T-helper 17 cell (primary cell): ENCODE measurements around the gene TM9SF2. TPM values are rescaled to one million over a fixed set of nuclear protein-coding genes. Genes with fewer than 3 reads are reported as not detected.
A peak's percentile ranks its signal among the peaks of the same experiment; 100 is the strongest.

Experiments
- ATAC-seq: fragments of 150-1000 bp; cut with Tn5 transposase; 2 replicates; pipeline ENCODE4 v1.10.0; 2021; ENCODE audit warnings: mild to moderate bottlenecking, moderate library complexity
- DNase-seq, 3 donors: peaks; one replicate each; pipeline versions ENCODE4 v3.0.0 to v3.0.0-alpha.2; 2020 to 2021
- H3K9me3 ChIP-seq: one replicate; pipeline ENCODE4 v1.7.0; 2013; ENCODE audit warnings: low read length, mild to moderate bottlenecking; ENCODE audit not compliant: control insufficient read depth, poor library complexity, severe bottlenecking
- H3K27ac Mint-ChIP-seq: one replicate; pipeline ENCODE4 v1.8.0; 2022; ENCODE audit warnings: mild to moderate bottlenecking, moderate library complexity, mixed read lengths
- H3K27me3 Mint-ChIP-seq: one replicate; pipeline ENCODE4 v1.8.0; 2022; ENCODE audit warnings: mixed read lengths
- H3K36me3 Mint-ChIP-seq: one replicate; pipeline ENCODE4 v1.8.0; 2022; ENCODE audit warnings: low read depth, mixed read lengths
- H3K4me1 Mint-ChIP-seq: one replicate; pipeline ENCODE4 v1.8.0; 2022; ENCODE audit warnings: mild to moderate bottlenecking, mixed read lengths
- H3K4me3 Mint-ChIP-seq: one replicate; pipeline ENCODE4 v1.8.0; 2022; ENCODE audit warnings: mild to moderate bottlenecking, moderate library complexity, mixed read lengths
- total RNA-seq, 4 donors: library from RNA in 2 of 4; stranded (reverse) in 2 of 4; gene quantifications; one replicate each; pipeline ENCODE4 v1.2.3 and lab custom pipeline; 2022 to 2026

TM9SF2 gene
- total RNA-seq, 2 donors from 2014 or later: 42.4 to 50.7 TPM

DNA sequence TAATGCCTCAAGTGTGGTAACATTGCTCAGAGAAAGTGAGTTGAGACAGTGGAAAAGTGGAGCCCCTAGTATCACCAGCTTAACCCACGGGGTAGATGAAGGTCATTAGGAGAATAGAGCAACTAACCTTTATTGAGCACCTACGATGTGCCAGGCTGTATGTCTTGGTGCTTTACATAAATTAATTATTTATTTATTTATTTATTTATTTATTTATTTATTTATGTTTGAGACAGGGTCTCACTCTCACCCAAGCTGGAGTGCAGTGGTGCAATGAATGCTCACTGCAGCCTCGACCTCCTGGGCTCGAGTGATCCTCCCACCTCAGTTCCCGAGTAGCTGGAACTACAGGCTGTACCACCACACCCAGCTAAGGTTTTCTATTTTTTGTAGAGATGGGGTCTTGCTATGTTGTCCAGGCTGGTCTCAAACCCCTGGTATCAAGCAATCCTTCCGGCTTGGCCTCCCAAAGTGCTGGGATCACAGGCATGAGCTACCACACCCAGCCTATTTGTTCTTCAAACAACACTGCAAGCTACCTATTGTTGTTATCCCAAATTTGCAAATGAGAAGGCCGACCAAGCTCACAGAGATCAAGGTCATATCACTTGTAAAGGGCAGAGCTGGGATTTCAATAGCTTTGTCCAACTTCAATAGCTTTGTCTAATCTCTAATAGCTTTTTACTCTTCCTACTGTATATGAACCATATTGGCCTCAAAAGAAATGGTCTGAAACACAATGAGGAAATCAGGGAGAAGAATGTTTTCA lies 79.4 kb downstream of the TM9SF2 start:
- Mint-ChIP-seq H3K27me3 (no peaks in the 10 kb centered on the region), H3K4me1 (peaks cover 7% of the 10 kb centered on the region), H3K4me3 (no peak overlapping the region), H3K36me3 (no peaks in the 10 kb centered on the region), H3K27ac (no peak overlapping the region)
- DNase-seq (no peak), ATAC-seq (no peak)
- H3K9me3 ChIP-seq: no peaks in the 10 kb centered on the region

DNA sequence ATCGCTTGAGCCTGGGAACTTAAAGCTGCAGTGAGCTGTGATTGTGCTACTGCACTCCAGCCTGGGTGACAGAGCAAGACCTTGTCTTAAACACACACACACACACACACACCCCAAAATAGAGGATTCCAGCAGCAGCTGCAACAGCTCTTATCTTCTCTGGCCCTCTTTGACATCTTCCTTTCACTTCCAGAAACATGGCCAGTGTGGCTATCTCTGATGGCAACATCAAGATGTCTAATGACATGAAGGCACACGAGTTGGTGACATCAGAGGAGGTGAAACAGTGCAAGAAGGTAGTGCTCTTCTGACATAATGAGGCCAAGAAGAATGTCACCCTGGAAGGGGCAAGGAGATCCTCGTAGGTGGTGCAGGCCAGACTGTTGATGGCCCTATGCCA lies 81.2 kb downstream of the TM9SF2 start:
- Mint-ChIP-seq H3K27me3 (peaks cover 7% of the 10 kb centered on the region), H3K27ac (no peak overlapping the region), H3K4me1 (peaks cover 7% of the 10 kb centered on the region), H3K4me3 (no peak overlapping the region), H3K36me3 (peaks cover 2% of the 10 kb centered on the region)
- no peak for DNase-seq
- H3K9me3 ChIP-seq: no peaks in the 10 kb centered on the region
- no peak for ATAC-seq

DNA sequence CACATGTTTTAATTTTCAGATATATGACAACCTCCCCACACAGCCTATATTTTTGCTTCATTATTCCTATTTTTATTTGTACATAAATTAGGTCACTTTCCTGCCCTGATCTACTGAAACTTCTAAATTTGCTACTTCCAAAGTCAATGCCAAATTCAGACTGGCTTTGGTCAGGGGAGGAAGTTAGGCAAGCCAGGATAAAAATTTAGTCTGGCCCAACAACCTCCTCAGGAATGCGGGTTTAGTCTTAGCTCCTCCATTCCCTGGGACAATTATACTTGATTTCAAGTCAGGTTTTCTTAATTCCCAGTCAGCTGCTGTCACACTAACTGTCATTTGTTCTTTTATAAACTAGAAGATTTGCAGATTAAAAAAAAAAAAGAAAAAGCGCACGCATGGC lies 84.3 kb downstream of the TM9SF2 start:
- no peak for ATAC-seq

DNA sequence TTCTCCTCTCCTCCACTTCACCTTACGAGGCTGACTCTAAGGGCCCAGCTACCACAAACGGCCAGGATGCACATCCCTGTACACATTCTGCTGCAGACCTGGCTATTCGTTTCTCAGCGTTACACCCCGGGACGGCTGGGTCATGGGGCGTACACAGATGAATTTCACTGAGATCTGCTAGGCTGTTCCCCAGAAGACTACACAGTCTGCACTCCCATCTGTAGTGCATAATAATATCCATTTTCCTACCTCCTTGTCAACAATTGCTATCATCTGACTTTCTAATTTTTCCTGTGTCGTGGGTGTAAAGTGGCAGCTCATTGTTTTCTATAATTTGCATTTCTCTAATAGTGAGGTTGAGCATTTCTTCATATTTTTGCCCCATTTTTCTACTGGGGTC lies 85.7 kb downstream of the TM9SF2 start:
- Mint-ChIP-seq H3K27ac (no peak overlapping the region), H3K4me3 (no peak overlapping the region), H3K27me3 (peaks cover 7% of the 10 kb centered on the region), H3K36me3 (peaks cover 2% of the 10 kb centered on the region), H3K4me1 (peaks cover 4% of the 10 kb centered on the region)
- ATAC-seq (no peak), DNase-seq (no peak)
- no peaks in the 10 kb centered on the region for H3K9me3 ChIP-seq

More for the DNA sequence above, 84.3 kb downstream of the TM9SF2 start:
- H3K4me1 Mint-ChIP-seq: peaks cover 4% of the 10 kb centered on the region
- no peak overlapping the region for H3K4me3 Mint-ChIP-seq
- no peak for DNase-seq
- H3K36me3 Mint-ChIP-seq: peaks cover 2% of the 10 kb centered on the region
- H3K9me3 ChIP-seq: no peaks in the 10 kb centered on the region
- peaks cover 7% of the 10 kb centered on the region for H3K27me3 Mint-ChIP-seq
- no peak overlapping the region for H3K27ac Mint-ChIP-seq

DNA sequence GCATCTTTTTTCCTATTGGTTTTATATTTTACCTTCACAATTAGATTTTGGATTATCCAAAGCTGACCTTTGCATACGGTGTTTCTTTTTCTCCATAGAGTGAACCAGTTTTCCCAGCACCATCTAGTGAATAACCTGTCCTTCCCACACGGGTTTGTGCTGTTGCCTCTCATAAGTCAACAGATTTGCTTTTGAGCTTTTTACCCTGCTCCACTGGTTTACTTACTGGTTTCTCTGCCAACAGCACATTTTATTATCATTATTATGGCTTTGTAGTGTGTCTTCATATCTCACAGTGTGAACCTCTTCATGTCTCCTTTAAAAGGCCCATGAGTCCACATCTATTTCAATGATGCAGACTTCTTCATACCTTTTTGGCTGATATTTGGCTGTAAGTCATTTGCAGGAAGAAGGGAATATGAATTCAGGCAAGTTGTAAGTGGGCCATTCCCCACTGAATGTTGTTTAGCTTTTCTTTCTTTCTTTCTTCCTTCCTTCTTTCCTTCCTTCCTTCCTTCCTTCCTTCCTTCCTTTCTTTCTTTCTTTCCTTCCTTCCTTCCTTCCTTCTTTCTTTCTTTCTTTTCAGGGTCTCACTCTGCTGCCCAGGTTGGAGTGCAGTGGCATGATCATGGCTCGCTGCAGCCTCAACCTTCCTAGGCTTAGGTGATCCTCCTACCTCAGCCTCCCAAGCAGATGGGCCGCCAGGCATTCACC lies 86.8 kb downstream of the TM9SF2 start:
- H3K27me3 Mint-ChIP-seq: peaks cover 7% of the 10 kb centered on the region
- no peak overlapping the region for H3K4me3 Mint-ChIP-seq
- H3K36me3 Mint-ChIP-seq: peaks cover 2% of the 10 kb centered on the region
- DNase-seq: no peak
- ATAC-seq: no peak
- H3K27ac Mint-ChIP-seq: no peak overlapping the region
- peaks cover 4% of the 10 kb centered on the region for H3K4me1 Mint-ChIP-seq
- no peaks in the 10 kb centered on the region for H3K9me3 ChIP-seq

DNA sequence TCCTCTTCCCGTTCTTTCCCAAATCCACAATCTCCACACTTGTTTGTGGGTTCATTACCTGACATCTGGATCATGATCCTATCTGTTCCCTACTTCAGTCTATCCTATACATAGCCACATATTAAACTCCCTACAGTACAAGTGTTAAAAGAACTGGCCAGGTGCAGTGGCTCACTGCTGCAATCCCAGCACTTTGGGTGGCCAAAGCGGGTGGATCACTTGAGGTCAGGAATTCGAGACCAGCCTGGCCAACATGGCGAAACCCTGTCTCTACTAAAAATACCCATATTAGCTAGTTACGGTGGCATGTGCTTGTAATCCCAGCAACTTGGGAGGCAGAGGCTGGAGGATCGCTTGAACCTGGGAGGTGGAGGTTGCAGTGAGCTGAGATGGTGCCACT lies 88.3 kb downstream of the TM9SF2 start:
- peaks cover 7% of the 10 kb centered on the region for H3K27me3 Mint-ChIP-seq
- DNase-seq (no peak), ATAC-seq (no peak)
- no peak overlapping the region for H3K4me3 Mint-ChIP-seq
- H3K9me3 ChIP-seq: no peaks in the 10 kb centered on the region
- peaks cover 2% of the 10 kb centered on the region for H3K36me3 Mint-ChIP-seq
- no peak overlapping the region for H3K27ac Mint-ChIP-seq
- H3K4me1 Mint-ChIP-seq: peaks cover 4% of the 10 kb centered on the region

DNA sequence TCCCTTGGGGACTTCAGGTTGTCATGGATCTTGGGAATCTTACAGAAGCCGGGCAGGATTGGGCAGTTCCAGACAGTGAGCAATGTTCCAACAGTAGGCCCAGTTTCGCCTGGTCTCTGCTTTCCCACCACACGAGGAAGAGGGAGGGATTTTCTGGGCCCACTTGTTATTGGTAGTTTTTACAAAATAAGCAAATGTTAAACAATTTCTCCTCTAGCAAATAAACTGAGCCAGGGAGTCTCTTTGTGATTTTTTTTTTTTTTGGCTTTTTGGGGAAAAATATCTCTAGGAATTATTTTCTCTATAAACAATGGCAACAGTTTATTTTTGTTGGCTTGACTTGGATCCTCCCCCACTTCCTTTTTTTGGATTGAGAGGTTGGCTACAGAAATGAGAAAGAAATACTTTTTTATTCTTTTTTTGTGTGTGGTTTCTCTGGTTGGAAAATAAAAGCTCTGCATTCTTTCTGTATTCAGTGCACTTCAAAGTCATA lies 89.3 kb downstream of the TM9SF2 start:
- Mint-ChIP-seq H3K4me1 (peaks cover 4% of the 10 kb centered on the region), H3K27me3 (peaks cover 7% of the 10 kb centered on the region), H3K4me3 (no peak overlapping the region), H3K36me3 (peaks cover 2% of the 10 kb centered on the region), H3K27ac (no peak overlapping the region)
- ATAC-seq: no peak
- DNase-seq: no peak
- H3K9me3 ChIP-seq: no peaks in the 10 kb centered on the region

DNA sequence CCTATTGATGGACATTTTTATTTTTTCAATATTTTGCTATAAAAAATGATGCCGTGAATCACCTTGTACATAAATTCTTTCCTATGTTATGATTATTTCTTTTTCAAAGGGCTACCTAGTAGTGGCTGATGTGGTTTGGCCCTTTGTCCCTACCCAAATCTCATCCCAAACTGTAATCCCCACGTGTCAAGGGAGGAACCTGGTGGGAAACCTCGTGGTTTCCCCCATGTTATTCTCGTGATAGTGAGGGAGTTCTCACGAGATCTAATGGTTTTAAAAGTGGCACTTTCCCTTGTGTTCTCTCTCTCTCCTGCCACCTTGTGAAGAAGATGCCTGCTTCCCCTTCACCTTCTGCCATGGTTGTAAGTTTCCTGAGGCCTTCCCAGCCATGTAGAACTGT lies 94.9 kb downstream of the TM9SF2 start:
- Mint-ChIP-seq H3K4me1 (peaks cover 1% of the 10 kb centered on the region), H3K4me3 (no peak overlapping the region), H3K27me3 (no peaks in the 10 kb centered on the region), H3K36me3 (no peaks in the 10 kb centered on the region), H3K27ac (no peak overlapping the region)
- H3K9me3 ChIP-seq: no peaks in the 10 kb centered on the region
- ATAC-seq: no peak
- no peak for DNase-seq

DNA sequence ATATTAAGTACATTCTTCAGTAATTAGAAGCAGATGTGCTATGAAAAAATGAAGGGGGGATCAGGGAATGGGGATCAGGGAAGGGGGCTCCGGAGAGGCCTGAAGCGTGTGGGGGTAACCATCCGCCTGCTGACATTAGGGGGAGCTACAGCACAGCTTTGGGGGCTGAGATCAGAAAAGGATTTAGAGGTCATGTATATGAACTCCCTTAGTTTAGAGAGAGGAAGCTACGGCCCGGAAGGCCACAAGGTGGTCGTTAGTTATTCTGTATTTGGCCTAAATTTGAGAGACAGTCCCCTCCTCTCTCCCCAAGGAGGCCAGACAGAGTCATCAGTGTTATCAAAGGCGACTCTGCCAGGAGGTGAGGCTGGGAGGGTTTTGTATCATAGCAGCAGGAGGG lies 99.0 kb downstream of the TM9SF2 start:
- H3K4me3 Mint-ChIP-seq: no peak overlapping the region
- H3K36me3 Mint-ChIP-seq: no peaks in the 10 kb centered on the region
- H3K9me3 ChIP-seq: no peaks in the 10 kb centered on the region
- no peak for DNase-seq
- peaks cover 14% of the 10 kb centered on the region for H3K4me1 Mint-ChIP-seq
- no peak overlapping the region for H3K27ac Mint-ChIP-seq
- H3K27me3 Mint-ChIP-seq: no peaks in the 10 kb centered on the region
- ATAC-seq: no peak

DNA sequence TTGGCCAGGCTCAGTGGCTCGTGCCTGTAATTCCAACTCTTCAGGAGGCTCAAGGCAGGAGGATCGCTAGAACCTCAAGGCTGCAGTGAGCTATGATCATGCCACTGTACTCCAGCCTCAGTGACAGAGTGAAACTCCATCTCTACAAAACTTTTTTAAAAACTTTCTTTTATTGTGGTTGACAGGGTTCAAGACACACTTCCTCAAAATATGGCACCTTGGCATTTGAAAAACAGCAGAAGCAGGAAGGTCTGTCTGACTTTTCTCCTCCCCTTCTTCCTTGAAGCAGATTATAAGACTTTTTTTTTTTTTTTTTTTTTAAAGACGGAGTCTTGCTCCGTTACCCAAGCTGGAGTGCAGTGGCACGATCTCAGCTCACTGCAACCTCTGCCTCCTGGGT lies 100.3 kb downstream of the TM9SF2 start:
- H3K36me3 Mint-ChIP-seq: no peaks in the 10 kb centered on the region
- peak overlapping the region; percentile 66 for H3K4me3 Mint-ChIP-seq
- ATAC-seq (no peak), DNase-seq (no peak)
- H3K27me3 Mint-ChIP-seq: no peaks in the 10 kb centered on the region
- peak overlapping the region; percentile 29 for H3K27ac Mint-ChIP-seq
- no peaks in the 10 kb centered on the region for H3K9me3 ChIP-seq
- H3K4me1 Mint-ChIP-seq: peaks cover 20% of the 10 kb centered on the region

DNA sequence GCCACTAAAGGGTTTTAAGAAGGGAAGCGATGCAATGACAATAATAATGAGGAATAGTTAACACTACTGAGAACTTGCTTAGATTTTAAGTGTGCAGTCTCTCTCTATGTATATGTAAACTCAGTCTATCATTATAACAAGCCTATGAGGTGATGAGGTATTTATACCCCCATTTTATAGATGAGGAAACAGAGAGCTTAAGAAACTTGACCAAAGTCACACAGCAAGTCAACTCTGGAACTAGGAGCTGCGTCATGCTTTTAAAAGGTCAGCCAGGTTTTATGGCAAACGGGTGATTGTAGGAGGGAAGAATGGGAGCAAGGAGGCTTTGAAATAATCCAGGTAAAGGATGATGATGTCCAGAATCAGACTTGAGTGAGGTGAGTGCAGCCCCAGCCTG lies 103.4 kb downstream of the TM9SF2 start:
- H3K4me1 Mint-ChIP-seq: peaks cover 31% of the 10 kb centered on the region
- H3K27me3 Mint-ChIP-seq: no peaks in the 10 kb centered on the region
- H3K36me3 Mint-ChIP-seq: no peaks in the 10 kb centered on the region
- no peak overlapping the region for H3K27ac Mint-ChIP-seq
- no peak for ATAC-seq
- H3K4me3 Mint-ChIP-seq: peak overlapping the region; percentile 75
- no peak for DNase-seq
- H3K9me3 ChIP-seq: no peaks in the 10 kb centered on the region

DNA sequence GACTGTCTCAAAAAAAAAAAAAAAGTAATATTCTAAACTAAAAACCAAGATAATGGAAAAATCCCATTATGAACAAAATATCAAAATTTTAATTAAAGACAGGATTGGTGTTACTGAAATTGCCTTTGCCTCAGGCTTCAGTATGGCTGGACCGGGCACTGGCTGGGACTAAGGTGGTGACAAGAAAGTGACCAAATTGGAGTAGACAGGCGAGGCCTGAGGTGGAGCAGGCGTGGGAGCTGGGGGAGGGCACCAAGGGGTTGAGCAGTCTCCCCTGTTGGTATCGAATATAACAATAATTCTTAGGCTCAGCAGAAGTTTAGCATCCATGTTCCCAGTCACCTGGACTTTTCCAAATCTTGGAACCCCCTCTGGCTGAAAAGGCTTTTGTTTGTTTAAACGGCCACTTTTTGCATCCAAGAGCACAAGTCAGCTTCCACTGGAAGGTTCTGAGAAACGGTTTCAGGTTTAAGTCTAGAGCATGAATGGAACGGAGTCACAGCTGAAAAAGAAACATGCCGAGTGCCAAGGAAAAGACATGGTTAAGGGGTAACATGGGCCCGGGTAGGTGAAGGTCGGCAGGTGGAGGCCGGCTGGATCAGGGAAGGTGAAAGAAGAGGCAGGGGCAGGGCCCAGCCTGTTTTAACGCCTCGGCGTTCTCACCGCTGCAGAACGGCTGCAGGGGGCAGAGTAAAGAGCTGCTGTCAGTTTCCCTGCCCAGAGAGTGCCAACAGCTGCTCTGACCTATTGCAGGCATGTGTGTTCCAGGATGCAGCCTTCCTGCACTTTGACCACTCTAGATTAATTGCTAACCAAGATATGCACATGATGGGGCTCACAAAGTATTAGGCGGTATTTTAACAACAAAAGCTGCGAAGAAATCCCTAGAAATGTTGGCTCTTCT lies 104.4 kb downstream of the TM9SF2 start:
- Mint-ChIP-seq H3K36me3 (no peaks in the 10 kb centered on the region), H3K4me3 (peak overlapping the region; percentile 86), H3K4me1 (peaks cover 33% of the 10 kb centered on the region), H3K27me3 (no peaks in the 10 kb centered on the region), H3K27ac (peak overlapping the region; percentile 72)
- ATAC-seq (peak; percentile 61), DNase-seq (peak; percentile 24 to 32 (median 26))
- H3K9me3 ChIP-seq: no peaks in the 10 kb centered on the region
